Thyroid gland (tissue), 4 donors: Measurements from ENCODE around the gene FOSL2.

ENCODE experiments used
- POLR2A ChIP-seq, 2 donors: fragments of 450-650 bp; IDR thresholded peaks; one replicate each; pipeline ENCODE4 v1.6.1; 2017; ENCODE audit warnings: antibody characterized with exemption in 2 of 2, mild to moderate bottlenecking in 2 of 2, moderate library complexity in 1 of 2
- TF ChIP-seq, protein P1 (sequence below), 6 experiments: fragments of 200-600 bp in 3 of 6; fragments of 450-650 bp in 3 of 6; sonication (generic) in 3 of 6; IDR thresholded peaks; one replicate each; pipeline ENCODE4 v1.5.1; 2016 to 2019; ENCODE audit warnings: antibody characterized with exemption in 6 of 6, mild to moderate bottlenecking in 2 of 6, inconsistent platforms in 1 of 6, moderate library complexity in 1 of 6

DNA sequence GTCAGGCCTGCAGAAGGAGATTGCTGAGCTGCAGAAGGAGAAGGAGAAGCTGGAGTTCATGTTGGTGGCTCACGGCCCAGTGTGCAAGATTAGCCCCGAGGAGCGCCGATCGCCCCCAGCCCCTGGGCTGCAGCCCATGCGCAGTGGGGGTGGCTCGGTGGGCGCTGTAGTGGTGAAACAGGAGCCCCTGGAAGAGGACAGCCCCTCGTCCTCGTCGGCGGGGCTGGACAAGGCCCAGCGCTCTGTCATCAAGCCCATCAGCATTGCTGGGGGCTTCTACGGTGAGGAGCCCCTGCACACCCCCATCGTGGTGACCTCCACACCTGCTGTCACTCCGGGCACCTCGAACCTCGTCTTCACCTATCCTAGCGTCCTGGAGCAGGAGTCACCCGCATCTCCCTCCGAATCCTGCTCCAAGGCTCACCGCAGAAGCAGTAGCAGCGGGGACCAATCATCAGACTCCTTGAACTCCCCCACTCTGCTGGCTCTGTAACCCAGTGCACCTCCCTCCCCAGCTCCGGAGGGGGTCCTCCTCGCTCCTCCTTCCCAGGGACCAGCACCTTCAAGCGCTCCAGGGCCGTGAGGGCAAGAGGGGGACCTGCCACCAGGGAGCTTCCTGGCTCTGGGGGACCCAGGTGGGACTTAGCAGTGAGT lies 19.4 kb downstream of the FOSL2 start:
- TF ChIP-seq, protein P1, sequence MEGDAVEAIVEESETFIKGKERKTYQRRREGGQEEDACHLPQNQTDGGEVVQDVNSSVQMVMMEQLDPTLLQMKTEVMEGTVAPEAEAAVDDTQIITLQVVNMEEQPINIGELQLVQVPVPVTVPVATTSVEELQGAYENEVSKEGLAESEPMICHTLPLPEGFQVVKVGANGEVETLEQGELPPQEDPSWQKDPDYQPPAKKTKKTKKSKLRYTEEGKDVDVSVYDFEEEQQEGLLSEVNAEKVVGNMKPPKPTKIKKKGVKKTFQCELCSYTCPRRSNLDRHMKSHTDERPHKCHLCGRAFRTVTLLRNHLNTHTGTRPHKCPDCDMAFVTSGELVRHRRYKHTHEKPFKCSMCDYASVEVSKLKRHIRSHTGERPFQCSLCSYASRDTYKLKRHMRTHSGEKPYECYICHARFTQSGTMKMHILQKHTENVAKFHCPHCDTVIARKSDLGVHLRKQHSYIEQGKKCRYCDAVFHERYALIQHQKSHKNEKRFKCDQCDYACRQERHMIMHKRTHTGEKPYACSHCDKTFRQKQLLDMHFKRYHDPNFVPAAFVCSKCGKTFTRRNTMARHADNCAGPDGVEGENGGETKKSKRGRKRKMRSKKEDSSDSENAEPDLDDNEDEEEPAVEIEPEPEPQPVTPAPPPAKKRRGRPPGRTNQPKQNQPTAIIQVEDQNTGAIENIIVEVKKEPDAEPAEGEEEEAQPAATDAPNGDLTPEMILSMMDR (IDR thresholded peaks at IDR 0.05) = no peak
- no peak for TF ChIP-seq POLR2A (IDR thresholded peaks at IDR 0.05)
